KOPT-K1 (cell line): ENCODE results near the gene AP4E1.
"Not testable (repeated sequence)": the region's sequence is repeated elsewhere in the genome, so short reads cannot be mapped to it uniquely, and the experiment has no call there.

ENCODE experiments used
- H3K27ac ChIP-seq: fragments of 200-600 bp; sonication (generic); 2 replicates; pipeline ENCODE4 v1.5.1; 2016; ENCODE audit warnings: antibody characterized with exemption, mild to moderate bottlenecking, low read depth, low read length; ENCODE audit not compliant: poor library complexity, severe bottlenecking
- H3K36me3 ChIP-seq: fragments of 200-600 bp; sonication (generic); 2 replicates; pipeline ENCODE4 v1.5.1; 2017; ENCODE audit warnings: antibody characterized with exemption, mild to moderate bottlenecking, low read length, moderate library complexity; ENCODE audit not compliant: insufficient read depth
- H3K9me3 ChIP-seq: fragments of 200-600 bp; sonication (generic); 2 replicates; pipeline ENCODE4 v1.5.1; 2017; ENCODE audit warnings: antibody characterized with exemption, low read length, mild to moderate bottlenecking; ENCODE audit not compliant: insufficient read depth, poor library complexity, severe bottlenecking

AP4E1 gene

DNA sequence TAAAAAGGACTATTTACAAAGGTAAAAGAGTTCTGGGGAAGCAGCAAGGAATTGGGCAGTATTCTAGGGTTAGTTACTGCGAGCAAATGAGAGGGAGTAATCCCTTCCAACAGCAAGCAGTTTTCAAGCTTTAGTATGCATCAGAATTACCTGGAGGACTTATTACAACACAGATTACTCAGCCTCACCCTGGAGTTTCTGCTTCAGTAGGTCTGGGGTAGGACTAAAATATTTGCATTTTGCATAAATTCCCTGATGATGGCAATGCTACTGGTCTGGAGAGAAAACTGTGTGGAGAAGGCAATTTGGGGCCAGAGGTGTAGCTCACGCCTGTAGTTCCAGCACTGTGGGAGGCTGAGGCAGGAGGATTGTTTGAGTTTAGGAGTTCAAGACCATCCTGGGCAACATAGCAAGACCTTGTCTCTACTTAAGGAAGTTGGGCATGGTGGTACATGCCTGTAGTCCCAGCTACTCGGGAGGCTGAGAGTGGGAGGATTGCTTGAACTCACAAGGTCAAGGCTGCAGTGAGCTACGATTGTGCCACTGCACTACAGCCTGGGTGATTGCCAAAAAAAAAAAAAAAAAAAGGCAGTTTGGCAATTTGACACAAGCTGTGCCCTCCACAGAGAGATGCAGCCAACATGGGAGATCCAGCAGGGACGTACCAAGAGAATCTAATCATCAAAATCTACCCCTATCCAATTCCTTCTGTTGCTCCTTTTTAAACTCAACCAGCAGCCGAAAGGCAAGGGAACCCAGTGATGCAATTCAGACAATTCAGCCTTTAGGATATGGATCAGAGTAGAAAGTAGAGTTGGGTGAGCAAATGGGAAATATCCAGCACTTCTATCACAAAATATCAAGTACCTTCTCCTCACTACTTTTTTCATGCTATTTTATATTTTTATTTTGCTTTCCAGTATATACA lies 27.1 kb upstream of the AP4E1 start:
- H3K27ac ChIP-seq, result peak overlapping the region; percentile 45
- H3K36me3 ChIP-seq, result no peaks in the 10 kb centered on the region
- no peaks in the 10 kb centered on the region for H3K9me3 ChIP-seq

DNA sequence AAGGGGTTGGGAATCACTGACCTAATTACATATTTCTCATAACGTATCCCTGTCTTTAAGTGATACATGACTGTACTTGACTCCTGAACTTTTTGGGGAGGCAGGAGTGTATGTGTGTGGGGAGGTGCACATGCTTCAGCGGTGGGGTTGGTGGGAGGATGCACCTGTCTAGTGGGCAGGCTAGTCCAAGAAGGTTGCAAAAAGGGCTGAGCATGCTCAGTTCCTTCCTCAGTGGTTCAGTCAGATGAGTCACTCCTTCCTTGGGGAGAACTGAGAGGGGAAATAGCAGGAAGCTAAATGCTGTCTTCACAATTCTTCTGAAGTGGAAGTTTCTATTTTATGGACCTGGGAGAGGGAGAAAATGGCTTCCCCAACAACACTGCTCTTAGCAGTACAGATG lies 24.6 kb upstream of the AP4E1 start:
- no peaks in the 10 kb centered on the region for H3K36me3 ChIP-seq
- peak overlapping the region; percentile 16 for H3K27ac ChIP-seq
- no peaks in the 10 kb centered on the region for H3K9me3 ChIP-seq

DNA sequence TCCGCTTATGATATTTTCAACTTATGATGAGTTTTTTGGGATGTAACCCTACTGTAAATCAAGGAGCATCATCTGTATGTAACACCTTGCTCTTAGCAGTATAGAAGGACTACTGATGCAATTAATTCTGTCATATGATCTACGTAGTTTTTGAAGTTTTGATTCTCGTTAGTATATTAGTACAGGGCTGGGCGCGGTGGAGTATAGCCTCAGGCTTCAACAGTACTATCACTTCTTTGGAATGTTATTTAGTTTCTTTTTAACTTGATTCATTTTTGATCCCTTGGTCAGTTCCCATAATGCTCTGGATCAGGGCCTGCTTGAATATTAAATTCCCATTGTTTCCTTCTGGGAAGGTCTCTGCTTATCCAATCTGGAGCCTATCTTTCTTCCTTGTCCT lies 23.9 kb upstream of the AP4E1 start:
- peak overlapping the region; percentile 16 for H3K27ac ChIP-seq
- no peaks in the 10 kb centered on the region for H3K36me3 ChIP-seq
- no peaks in the 10 kb centered on the region for H3K9me3 ChIP-seq

DNA sequence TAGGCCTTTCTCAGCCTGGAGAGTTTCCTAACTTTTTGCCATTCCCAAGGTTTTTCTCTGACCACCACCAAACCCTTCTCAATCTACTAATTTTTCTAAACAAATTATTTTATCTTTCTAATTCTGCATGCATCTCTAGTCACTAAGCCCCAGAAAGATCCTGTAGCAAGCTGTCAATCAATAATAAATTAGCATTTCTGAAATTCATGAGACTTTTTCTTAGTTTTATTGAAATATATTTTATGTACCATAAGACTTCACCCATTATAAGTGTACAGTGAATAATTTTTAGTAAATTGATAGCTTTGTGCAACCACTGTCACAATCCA lies 22.4 kb upstream of the AP4E1 start:
- H3K27ac ChIP-seq, result no peak overlapping the region
- H3K9me3 ChIP-seq, result peaks cover 8% of the 10 kb centered on the region
- H3K36me3 ChIP-seq, result no peaks in the 10 kb centered on the region

DNA sequence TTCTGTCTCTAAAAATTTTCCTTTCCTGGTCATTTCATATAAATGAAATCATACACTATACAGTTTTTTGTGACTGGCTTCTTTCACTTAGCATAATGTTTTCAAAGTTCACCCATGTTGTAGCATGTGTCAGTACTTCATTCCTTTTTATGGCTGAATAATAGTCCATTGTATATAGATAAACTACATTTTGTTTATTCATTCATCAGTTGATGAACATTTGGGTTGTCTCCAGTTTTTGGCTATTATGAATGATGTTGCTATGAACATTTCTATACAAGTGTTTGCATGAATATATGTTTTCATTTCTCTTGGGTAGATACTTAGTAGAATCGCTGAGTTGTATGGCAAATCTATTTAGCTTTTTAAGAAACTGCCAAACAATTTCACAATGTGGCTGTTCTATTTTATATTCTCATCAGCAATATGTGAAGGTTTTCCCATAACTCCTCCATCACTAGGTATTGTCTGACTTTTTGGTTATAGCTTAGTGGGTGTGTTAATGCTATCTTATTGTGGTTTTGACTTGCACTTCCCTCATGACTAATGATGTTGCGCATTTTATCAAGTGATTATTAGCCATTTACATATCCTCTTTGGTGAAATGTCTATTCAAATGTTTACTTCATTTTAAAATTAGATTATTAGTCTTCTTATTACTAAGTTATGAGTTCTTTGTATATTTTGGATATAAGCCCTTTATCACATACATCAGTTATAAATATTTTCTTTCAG lies 21.7 kb upstream of the AP4E1 start:
- Histone ChIP-seq H3K27ac (no peak overlapping the region), H3K36me3 (no peaks in the 10 kb centered on the region), H3K9me3 (peaks cover 15% of the 10 kb centered on the region)

DNA sequence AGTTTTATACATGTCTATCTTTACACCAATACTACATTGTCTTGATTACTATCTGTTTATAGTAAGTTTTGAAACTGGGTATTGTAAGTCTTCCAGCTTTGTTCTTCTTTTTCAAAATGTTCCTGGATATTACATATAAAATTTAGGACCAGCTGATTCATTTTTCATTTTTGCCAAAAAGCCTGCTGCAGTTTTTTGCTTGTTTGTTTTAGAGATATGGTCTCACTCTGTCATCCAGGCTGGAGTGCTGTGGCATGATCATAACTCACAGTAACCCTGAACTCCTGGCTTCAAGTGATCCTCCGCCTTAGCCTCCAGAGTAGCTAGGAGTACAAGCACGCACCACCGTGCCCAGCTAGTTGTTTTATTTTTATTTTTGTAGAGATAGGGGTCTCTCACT lies 20.4 kb upstream of the AP4E1 start:
- no peak overlapping the region for H3K27ac ChIP-seq
- H3K36me3 ChIP-seq, result no peaks in the 10 kb centered on the region
- H3K9me3 ChIP-seq, result peaks cover 19% of the 10 kb centered on the region

DNA sequence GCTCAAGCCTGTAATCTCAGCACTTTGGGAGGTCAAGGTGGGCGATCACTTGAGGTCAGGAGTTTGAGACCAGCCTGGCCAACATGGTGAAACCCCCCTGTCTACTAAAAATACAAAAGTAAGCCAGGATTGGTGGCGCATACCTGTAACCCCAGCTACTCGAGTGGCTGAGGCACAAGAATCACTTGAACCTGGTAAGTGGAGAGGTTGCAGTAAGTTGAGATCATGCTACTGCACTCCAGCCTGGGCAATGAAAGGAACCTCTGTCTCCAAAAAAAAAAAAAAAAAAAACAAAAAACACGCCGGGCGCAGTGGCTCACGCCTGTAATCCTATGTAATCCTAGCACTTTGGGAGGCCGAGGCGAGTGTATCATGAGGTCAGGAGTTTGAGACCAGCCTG lies 18.9 kb upstream of the AP4E1 start:
- H3K36me3 ChIP-seq, result no peaks in the 10 kb centered on the region
- H3K9me3 ChIP-seq, result peaks cover 29% of the 10 kb centered on the region
- no peak overlapping the region for H3K27ac ChIP-seq

DNA sequence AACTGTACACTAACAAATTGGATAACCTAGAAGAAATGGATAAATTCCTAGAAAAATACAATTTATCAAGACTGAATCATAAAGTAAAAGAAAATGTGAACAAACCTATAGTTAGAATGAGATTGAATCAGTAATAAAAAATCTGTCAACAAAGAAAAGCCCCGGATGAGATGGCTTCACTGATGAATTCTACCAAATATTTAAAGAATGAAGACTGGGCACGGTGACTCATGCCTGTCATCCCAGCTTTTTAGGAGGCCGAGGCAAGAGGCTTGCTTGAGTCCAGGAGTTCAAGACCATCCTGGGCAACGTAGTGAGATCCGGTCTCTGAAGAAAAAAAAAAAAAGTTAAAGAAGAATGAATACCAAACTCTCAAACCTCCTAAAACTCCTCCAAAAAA lies 17.7 kb upstream of the AP4E1 start:
- peaks cover 31% of the 10 kb centered on the region for H3K9me3 ChIP-seq
- H3K27ac ChIP-seq, result no peak overlapping the region
- no peaks in the 10 kb centered on the region for H3K36me3 ChIP-seq

DNA sequence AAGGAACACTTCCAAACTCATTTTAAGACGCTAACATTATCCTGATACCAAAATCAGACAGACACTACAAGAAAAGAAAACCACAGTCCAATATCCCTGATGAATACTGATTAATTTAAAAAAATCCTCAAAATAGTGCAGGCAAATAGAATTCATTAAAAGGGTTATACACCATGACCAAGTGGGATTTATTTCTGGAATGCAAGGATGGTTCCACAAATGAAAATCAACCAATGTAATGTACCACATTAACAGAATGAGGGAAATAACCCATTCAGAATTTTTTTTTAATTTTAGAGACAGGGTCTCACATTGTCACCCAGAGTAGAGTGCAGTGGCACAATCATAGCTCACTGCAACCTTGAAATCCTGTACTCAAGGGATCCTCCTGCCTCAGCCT lies 17.3 kb upstream of the AP4E1 start:
- Histone ChIP-seq H3K9me3 (peaks cover 31% of the 10 kb centered on the region), H3K27ac (no peak overlapping the region), H3K36me3 (no peaks in the 10 kb centered on the region)

DNA sequence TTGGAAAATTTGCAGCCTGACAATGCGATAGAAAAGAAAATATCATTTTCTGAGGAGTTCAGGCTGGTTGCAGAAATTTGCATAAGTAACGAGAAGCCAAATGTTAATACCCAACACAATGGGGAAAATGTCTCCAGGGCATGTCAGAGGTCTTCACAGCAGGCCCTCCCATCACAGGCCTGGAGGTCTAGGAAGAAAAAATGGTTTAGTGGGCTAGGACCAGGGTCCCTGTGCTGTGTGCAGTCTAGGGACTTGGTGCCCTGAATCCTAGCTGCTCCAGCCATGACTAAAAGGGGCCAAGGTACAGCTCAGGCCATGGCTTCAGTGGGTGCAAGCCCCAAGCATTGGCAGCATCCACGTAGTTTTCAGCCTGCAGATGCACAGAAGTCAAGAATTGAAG lies 14.5 kb upstream of the AP4E1 start:
- Histone ChIP-seq H3K27ac (no peak overlapping the region), H3K9me3 (peaks cover 31% of the 10 kb centered on the region), H3K36me3 (no peaks in the 10 kb centered on the region)

DNA sequence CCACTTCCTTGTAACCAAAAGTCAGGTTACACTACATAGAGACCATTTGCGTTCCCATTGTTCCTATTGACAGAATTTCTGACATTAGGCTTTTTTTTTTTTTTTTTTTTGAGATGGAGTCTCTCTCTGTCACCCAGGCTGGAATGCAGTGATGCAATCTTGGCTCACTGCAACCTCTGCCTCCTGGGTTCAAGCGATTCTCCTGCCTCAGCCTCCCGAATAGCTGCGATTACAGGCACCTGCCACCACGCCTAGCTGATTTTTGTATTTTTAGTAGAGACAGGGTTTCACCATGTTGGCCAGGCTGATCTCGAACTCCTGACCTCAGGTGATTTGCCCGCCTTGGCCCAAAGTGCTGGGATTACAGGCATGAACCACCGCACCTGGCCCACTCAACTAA lies 7.1 kb upstream of the AP4E1 start:
- not testable (repeated sequence) for H3K27ac ChIP-seq, H3K36me3 ChIP-seq, H3K9me3 ChIP-seq

DNA sequence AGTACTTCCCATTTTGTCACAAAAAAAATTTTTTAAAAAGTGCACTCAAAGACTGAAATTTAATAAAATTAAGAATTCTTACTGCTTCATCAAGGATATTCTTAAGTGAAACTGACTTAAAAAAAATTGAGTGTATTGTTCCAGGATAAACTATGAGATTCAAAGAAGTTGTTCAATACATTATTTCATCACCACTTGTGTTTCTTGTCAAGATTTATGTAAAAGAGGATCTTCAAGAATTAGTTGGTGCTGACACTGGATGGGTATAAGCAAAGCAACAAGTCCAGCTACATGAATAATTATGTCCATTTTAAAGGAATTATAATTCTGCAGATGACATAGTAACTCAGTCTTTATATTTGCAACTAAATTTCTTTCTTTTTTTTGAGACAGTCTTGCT lies 4.3 kb upstream of the AP4E1 start:
- Histone ChIP-seq H3K9me3 (no peaks in the 10 kb centered on the region), H3K36me3 (no peaks in the 10 kb centered on the region), H3K27ac (no peak overlapping the region)

DNA sequence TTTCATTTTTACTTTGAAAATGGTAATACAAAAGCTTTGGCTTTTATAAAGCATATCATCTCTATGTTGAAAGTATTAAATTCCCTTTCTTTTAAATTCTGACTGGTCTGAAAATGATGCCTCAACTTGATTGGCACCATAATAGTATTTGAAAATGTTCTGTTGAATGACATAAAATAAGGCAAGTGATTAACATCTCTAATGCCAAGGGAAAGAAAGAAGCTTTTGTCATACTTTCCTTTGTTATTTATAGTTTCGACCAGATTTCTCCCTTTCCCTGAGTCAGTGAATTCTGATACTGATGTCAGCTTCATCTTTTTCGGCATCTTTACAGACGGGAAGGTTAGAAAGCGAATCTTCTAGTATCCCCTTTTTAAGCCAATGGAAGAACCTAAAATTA lies 3.4 kb upstream of the AP4E1 start:
- H3K36me3 ChIP-seq, result no peaks in the 10 kb centered on the region
- no peak overlapping the region for H3K27ac ChIP-seq
- no peaks in the 10 kb centered on the region for H3K9me3 ChIP-seq

DNA sequence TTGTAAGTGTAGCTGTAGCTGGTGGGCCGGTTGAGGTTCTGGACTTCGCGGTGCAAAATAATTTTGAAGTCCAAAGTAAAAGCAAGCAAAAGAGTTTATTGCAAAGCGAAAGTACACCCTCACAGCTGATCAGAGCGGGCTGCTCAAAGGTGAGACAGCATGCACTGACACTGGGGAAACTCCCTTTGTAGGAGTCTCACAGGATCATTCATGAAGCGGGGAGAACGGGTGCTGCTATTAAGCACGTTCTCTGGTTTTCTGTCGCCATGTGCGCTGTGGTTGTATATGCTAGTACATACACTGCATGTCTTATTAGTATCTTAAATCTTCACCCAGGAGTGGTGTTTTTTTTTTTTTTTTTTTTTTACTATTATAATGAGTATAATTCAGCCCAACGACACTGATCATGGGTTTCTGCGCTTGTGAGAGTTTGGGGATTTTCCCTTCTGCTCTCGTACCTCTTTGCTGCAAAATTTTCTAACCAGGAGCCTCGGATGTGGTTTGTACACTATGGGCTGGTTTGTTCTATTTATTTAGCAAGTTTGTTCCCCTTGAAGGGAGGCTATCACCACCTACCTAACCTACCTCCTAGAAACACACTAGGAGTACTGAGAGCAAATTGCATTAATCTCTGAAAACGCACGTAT lies 1.4 kb upstream of the AP4E1 start:
- Histone ChIP-seq H3K27ac (peak overlapping the region; percentile 83), H3K36me3 (peaks cover 3% of the 10 kb centered on the region; the same call in 1 of the 2 replicates), H3K9me3 (no peaks in the 10 kb centered on the region)

DNA sequence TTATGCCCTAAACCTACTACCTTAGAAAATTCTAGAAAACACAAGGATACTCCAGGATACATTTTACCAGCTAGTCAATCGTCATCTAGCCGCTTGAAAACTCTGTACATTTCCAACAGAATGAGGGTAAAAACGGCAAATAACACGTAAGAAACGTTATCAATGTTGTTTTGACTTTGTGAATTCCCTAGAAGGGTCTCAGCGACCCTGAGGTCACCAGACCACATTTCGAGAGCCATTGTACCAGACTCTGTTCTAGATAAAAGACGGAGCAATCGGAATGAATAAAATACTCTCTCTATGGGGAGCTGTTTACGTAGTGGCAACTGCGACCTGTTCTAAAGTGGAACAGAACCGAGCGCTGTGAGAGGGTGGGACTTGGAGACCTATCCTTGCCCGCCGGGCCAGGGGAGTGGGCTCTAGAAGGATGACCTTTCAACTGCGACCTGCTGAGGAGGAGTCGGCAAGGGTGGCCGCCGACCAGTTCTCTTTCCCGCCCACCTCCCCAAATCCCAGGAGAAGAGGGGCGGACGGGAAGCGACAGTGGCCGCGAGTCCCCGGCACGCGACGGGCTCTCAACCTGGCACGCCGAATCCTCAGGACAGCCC lies 778 bp upstream of the AP4E1 start:
- peak overlapping the region; percentile 83 for H3K27ac ChIP-seq
- no peaks in the 10 kb centered on the region for H3K9me3 ChIP-seq
- peaks cover 9% of the 10 kb centered on the region for H3K36me3 ChIP-seq
